ENCODE measurements around the gene IL1RL1. TPM values are rescaled to one million over a fixed set of nuclear protein-coding genes. Genes with fewer than 3 reads are reported as not detected.

Gene IL1RL1
- polyA plus RNA-seq, 1 donor from 2014 or later, result not detected

- H3K27ac ChIP-seq (ENCODE audit: low read length), result no peak overlapping the region
- no peaks in the 10 kb centered on the region for H3K27me3 ChIP-seq (ENCODE audit: insufficient read depth, low read depth, low read length)
- H3K36me3 ChIP-seq (ENCODE audit: insufficient read depth, low read length), result no peaks in the 10 kb centered on the region
- TF ChIP-seq POLR2AphosphoS5 (IDR thresholded peaks at IDR 0.05) (no peak), MXI1 (conservative IDR thresholded peaks at IDR 0.05; ENCODE audit: poor library complexity, severe bottlenecking) (no peak), TAF1 (IDR thresholded peaks at IDR 0.05; ENCODE audit: low read depth) (no peak), CTCF (IDR thresholded peaks at IDR 0.05; ENCODE audit: poor library complexity, severe bottlenecking) (no peak)
- no peaks in the 10 kb centered on the region for H3K9me2 ChIP-seq (ENCODE audit: insufficient read depth, low read length)
- no peaks in the 10 kb centered on the region for H3K79me2 ChIP-seq (replicated peaks; ENCODE audit: insufficient read depth, low read length)
- H2AFZ ChIP-seq (ENCODE audit: low read depth, low read length), result no peak overlapping the region
- H3K9ac ChIP-seq (ENCODE audit: low read length), result no peak overlapping the region
- H3K9me3 ChIP-seq (ENCODE audit: low read length), result no peaks in the 10 kb centered on the region
- H4K20me1 ChIP-seq (ENCODE audit: insufficient read depth), result no peaks in the 10 kb centered on the region
- H3K4me3 ChIP-seq (ENCODE audit: low read length), result no peak overlapping the region
- H3F3A ChIP-seq (ENCODE audit: insufficient read depth, low read length, poor library complexity, severe bottlenecking), result no peaks in the 10 kb centered on the region
- H3K4me2 ChIP-seq (ENCODE audit: low read length), result no peak overlapping the region
These were observed 5.2 kb upstream of the IL1RL1 start for GRCh38 chr2:102306125-102306524.

DNA sequence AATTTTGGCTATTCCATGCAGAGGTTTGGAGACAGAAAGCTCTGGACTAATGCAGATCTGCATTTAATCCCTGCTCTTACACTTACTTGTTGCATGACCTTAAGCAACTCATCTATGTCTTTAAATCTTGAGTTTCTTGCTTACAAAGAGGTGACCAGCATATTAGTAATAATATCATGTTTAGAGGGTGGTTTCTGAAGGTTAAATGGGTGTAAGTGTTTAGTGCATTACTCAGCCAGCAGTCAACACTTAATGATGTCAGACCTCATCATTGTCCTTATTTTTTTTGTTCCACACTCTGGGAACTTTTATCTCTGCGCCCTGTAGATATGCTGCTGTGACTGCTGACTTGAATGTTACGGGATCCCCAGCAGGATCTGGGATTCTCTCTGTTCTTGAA lies 1.7 kb downstream of the IL1RL1 start:
- H3K4me2 ChIP-seq (ENCODE audit: low read length), result no peak overlapping the region
- TF ChIP-seq SMC3 (conservative IDR thresholded peaks at IDR 0.05; ENCODE audit: poor library complexity), result no peak
- no peak for TF ChIP-seq REST (IDR thresholded peaks at IDR 0.05; ENCODE audit: borderline replicate concordance)
- no peak for TF ChIP-seq CTCF (IDR thresholded peaks at IDR 0.05; ENCODE audit: poor library complexity, severe bottlenecking)
- no peak for TF ChIP-seq POLR2AphosphoS5 (IDR thresholded peaks at IDR 0.05)
- TF ChIP-seq RAD21 (conservative IDR thresholded peaks at IDR 0.05), result no peak
- TF ChIP-seq MXI1 (conservative IDR thresholded peaks at IDR 0.05; ENCODE audit: poor library complexity, severe bottlenecking), result no peak
- no peak for TF ChIP-seq TAF1 (IDR thresholded peaks at IDR 0.05; ENCODE audit: low read depth)
- no peak for TF ChIP-seq EP300 (conservative IDR thresholded peaks at IDR 0.05; ENCODE audit: poor library complexity, severe bottlenecking)
- no peak for TF ChIP-seq EZH2 (IDR thresholded peaks at IDR 0.05; ENCODE audit: borderline replicate concordance, insufficient read depth, low read length, poor library complexity, severe bottlenecking)

More for the DNA sequence above, 1.7 kb downstream of the IL1RL1 start:
- Histone ChIP-seq H4K20me1 (ENCODE audit: insufficient read depth) (no peaks in the 10 kb centered on the region), H2AFZ (ENCODE audit: low read depth, low read length) (no peak overlapping the region), H3K79me2 (replicated peaks; ENCODE audit: insufficient read depth, low read length) (no peaks in the 10 kb centered on the region), H3K4me3 (ENCODE audit: low read length) (no peak overlapping the region), H3K9me3 (ENCODE audit: low read length) (no peaks in the 10 kb centered on the region), H3K9me2 (ENCODE audit: insufficient read depth, low read length) (no peaks in the 10 kb centered on the region), H3K27ac (ENCODE audit: low read length) (no peak overlapping the region), H3K9ac (ENCODE audit: low read length) (no peak overlapping the region), H3K36me3 (ENCODE audit: insufficient read depth, low read length) (no peaks in the 10 kb centered on the region), H3K27me3 (ENCODE audit: insufficient read depth, low read depth, low read length) (no peaks in the 10 kb centered on the region), H3F3A (ENCODE audit: insufficient read depth, low read length, poor library complexity, severe bottlenecking) (no peaks in the 10 kb centered on the region)
